ENCODE results near the gene OSCAR.

DNA sequence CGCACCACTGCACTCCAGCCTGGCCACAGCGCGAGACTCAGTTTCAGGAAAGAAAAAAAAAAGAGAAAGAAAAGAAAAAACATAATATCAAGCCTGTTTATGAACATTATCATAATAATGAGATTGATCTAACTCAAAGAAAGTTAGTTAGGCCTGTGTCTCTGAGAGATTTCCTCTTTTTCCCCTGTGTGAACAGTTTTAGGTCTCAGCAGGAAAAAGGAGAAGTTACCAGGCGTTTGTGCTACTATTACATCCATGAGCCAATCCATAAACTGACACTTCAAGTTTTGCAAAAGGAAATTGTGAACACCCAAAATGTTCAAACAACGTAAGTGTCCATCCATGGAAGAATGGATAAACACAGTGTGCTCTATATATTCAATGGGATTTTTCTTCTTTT, 23.3 kb downstream of the OSCAR start:
- TF ChIP-seq, protein P1, sequence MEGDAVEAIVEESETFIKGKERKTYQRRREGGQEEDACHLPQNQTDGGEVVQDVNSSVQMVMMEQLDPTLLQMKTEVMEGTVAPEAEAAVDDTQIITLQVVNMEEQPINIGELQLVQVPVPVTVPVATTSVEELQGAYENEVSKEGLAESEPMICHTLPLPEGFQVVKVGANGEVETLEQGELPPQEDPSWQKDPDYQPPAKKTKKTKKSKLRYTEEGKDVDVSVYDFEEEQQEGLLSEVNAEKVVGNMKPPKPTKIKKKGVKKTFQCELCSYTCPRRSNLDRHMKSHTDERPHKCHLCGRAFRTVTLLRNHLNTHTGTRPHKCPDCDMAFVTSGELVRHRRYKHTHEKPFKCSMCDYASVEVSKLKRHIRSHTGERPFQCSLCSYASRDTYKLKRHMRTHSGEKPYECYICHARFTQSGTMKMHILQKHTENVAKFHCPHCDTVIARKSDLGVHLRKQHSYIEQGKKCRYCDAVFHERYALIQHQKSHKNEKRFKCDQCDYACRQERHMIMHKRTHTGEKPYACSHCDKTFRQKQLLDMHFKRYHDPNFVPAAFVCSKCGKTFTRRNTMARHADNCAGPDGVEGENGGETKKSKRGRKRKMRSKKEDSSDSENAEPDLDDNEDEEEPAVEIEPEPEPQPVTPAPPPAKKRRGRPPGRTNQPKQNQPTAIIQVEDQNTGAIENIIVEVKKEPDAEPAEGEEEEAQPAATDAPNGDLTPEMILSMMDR (IDR thresholded peaks at IDR 0.05): no peak
- no peak for TF ChIP-seq POLR2A (IDR thresholded peaks at IDR 0.05)
